Chondrocyte (in vitro differentiated cells): ENCODE measurements around the gene NBAS. TPM values are rescaled to one million over a fixed set of nuclear protein-coding genes. Genes with fewer than 3 reads are reported as not detected.
A peak's percentile ranks its signal among the peaks of the same experiment; 100 is the strongest.

ENCODE experiments used
- DNase-seq: peaks from one replicate; pipeline ENCODE4 v3.0.0; 2021; ENCODE audit warnings: mixed read lengths, low spot score
- H3K27ac Mint-ChIP-seq: one replicate; pipeline ENCODE4 v1.8.0; 2021; ENCODE audit warnings: mild to moderate bottlenecking, moderate library complexity, mixed read lengths; ENCODE audit not compliant: unreplicated experiment
- H3K27me3 Mint-ChIP-seq: 2 replicates; pipeline ENCODE4 v1.8.0; 2021; ENCODE audit warnings: low read depth, mixed read lengths
- H3K36me3 Mint-ChIP-seq: 2 replicates; pipeline ENCODE4 v1.8.0; 2021; ENCODE audit warnings: low read depth, mixed read lengths
- H3K4me1 Mint-ChIP-seq: 2 replicates; pipeline ENCODE4 v1.8.0; 2021; ENCODE audit warnings: low read depth, mild to moderate bottlenecking, mixed read lengths
- H3K4me3 Mint-ChIP-seq: one replicate; pipeline ENCODE4 v1.8.0; 2021; ENCODE audit warnings: mild to moderate bottlenecking, moderate library complexity, mixed read lengths; ENCODE audit not compliant: unreplicated experiment
- H3K9me3 Mint-ChIP-seq: 2 replicates; pipeline ENCODE4 v1.8.0; 2021; ENCODE audit warnings: low read depth, mixed read lengths
- total RNA-seq: library from RNA; stranded (reverse); gene quantifications from 3 replicates; pipeline ENCODE4 v1.2.1, GENCODE V29; 2021
- TF ChIP-seq, protein P1 (sequence below): fragments of 200-600 bp; sonication (generic); IDR thresholded peaks from 2 replicates; pipeline ENCODE4 v1.5.0; 2021; ENCODE audit warnings: antibody characterized with exemption, mild to moderate bottlenecking, moderate library complexity

The NBAS gene
- total RNA-seq, 1 donor from 2014 or later: 47.6 TPM

DNA sequence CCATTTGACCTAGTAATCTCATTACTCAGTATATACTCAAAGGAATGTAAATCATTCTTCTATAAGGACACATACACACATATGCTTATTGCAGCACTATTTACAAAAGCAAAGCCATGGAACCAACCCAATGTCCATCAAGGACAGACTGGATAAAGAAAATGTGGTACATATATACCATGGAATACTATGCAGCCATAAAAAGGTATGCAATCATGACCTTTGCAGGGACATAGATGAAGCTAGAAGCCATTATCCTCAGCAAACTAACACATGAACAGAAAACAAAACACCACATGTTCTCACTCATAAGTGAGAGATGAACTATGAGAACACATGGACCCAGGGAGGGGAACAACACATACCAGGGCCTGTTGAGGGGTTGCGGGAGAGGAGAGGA, 214.5 kb downstream of the NBAS start:
- Mint-ChIP-seq H3K27ac (no peak overlapping the region), H3K27me3 (no peaks in the 10 kb centered on the region), H3K4me1 (no peaks in the 10 kb centered on the region), H3K4me3 (no peak overlapping the region), H3K36me3 (peaks cover 19% of the 10 kb centered on the region), H3K9me3 (peaks cover 13% of the 10 kb centered on the region)
- DNase-seq: no peak
- TF ChIP-seq, protein P1, sequence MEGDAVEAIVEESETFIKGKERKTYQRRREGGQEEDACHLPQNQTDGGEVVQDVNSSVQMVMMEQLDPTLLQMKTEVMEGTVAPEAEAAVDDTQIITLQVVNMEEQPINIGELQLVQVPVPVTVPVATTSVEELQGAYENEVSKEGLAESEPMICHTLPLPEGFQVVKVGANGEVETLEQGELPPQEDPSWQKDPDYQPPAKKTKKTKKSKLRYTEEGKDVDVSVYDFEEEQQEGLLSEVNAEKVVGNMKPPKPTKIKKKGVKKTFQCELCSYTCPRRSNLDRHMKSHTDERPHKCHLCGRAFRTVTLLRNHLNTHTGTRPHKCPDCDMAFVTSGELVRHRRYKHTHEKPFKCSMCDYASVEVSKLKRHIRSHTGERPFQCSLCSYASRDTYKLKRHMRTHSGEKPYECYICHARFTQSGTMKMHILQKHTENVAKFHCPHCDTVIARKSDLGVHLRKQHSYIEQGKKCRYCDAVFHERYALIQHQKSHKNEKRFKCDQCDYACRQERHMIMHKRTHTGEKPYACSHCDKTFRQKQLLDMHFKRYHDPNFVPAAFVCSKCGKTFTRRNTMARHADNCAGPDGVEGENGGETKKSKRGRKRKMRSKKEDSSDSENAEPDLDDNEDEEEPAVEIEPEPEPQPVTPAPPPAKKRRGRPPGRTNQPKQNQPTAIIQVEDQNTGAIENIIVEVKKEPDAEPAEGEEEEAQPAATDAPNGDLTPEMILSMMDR: no peak

DNA sequence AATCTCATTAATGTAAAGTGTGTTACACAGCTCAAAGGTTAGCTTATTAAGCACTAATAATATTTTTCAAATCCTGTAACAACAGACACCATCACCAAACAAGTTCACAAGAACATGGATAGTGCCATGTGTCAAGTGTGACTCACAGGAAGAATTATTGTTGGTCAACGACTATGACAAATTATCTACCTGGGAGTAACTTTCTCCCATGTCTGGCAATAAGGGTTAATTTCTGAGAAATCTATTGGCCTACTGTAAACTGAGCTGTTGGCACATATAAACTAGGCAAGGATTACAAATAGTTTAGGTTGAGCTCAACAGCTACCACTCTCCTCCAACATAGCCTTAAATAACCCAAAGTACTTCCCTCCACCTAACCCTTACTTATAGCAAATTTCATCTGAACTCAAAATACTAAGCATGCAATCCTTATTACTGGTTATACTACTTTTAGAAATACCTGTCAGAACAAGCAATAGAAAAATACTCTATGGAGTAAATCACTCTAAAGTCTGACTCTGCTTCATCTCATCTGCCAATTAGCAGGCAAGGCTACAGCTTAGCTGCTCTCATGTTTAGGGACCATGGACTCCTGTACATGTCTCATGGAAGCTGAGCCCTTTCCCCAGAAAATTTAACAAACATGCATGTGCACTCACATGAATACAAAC, 223.0 kb downstream of the NBAS start:
- TF ChIP-seq, protein P1: no peak
- Mint-ChIP-seq H3K9me3 (no peaks in the 10 kb centered on the region), H3K27me3 (no peaks in the 10 kb centered on the region), H3K36me3 (peaks cover 15% of the 10 kb centered on the region), H3K4me1 (peaks cover 7% of the 10 kb centered on the region), H3K4me3 (no peak overlapping the region), H3K27ac (no peak overlapping the region)
- DNase-seq: no peak

DNA sequence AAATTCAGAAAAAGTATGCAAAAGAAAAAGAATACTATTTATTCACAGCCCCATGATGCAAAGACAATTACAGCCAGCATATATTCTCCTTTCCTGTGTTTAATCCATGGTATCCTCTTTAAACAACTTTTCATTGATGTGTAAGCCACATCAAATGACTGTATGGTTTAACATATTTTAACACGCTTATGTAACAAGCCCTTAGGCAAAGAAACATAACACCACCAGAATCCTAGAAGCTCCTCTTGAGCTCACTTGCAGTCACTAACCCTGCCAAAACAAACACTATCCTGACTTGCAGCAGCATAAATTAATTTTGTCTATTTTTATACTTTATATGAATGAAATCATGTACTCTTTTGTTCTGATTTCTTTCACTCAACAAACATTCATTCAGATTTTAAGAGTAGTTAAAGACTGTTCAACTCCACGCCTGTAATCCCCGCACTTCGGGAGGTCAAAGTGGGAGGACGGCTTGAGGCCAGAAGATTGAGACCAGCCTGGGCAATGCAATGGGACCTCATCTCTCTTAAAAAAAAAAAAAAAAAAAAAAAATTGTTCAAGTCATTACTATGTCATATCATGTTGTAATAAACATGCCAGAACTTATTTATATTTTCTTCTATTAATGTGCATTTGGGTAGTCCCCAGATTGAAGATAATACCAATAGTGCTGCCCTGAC, 226.3 kb downstream of the NBAS start:
- H3K4me1 Mint-ChIP-seq: peaks cover 7% of the 10 kb centered on the region
- H3K27ac Mint-ChIP-seq: peak overlapping the region; percentile 47

DNA sequence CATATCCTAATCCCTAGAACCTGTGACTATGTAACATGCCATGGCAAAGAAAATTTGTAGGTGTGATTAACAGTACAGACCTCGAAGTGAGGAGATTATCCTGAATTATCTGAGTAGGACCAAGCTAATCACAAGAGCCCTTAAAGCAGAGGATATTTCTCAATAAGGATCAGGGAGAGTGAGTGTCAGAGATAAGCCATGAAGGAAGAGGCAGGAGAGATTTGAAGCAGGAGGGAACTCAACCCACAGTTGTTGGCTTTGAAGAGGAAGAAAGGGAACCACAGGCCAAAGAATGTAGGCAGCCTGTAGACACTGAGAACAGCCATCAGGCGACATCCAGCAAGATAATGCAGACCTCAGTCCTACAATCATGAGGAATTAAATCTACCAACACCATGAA, 229.3 kb downstream of the NBAS start:
- TF ChIP-seq, protein P1: no peak
- peaks cover 7% of the 10 kb centered on the region for H3K4me1 Mint-ChIP-seq

More for the DNA sequence above, 226.3 kb downstream of the NBAS start:
- Mint-ChIP-seq H3K27me3 (no peaks in the 10 kb centered on the region), H3K4me3 (no peak overlapping the region), H3K36me3 (peaks cover 7% of the 10 kb centered on the region), H3K9me3 (no peaks in the 10 kb centered on the region)
- DNase-seq: no peak
- TF ChIP-seq, protein P1: no peak

DNA sequence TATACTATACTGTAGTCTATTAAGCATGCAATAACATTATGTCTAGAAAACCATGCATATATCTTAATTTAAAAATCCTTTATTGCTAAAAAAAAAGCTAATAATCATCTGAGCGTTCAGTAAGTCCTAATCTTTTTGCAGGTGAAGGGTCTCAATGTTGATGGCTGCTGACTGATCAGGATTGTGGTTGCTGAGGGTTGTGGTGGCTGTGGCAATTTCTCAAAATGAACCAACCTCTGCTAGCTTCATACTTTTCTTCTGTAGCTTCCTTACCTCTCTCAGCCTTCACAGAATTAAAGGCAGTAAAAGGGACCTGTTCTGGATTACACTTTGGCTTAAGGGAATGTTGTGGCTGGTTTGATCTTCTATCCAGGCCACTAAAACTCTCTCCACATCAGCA, 235.8 kb downstream of the NBAS start:
- Mint-ChIP-seq H3K36me3 (peaks cover 6% of the 10 kb centered on the region), H3K27me3 (no peaks in the 10 kb centered on the region), H3K4me3 (no peak overlapping the region), H3K27ac (no peak overlapping the region), H3K9me3 (peaks cover 3% of the 10 kb centered on the region), H3K4me1 (no peaks in the 10 kb centered on the region)
- TF ChIP-seq, protein P1: no peak
- no peak for DNase-seq

More for the DNA sequence above, 229.3 kb downstream of the NBAS start:
- Mint-ChIP-seq H3K36me3 (peaks cover 2% of the 10 kb centered on the region), H3K27ac (no peak overlapping the region), H3K4me3 (no peak overlapping the region), H3K9me3 (no peaks in the 10 kb centered on the region), H3K27me3 (no peaks in the 10 kb centered on the region)
- no peak for DNase-seq
